Stimulated activated CD4-positive, alpha-beta T cell treated with anti-CD3 and anti-CD28 coated beads, Interleukin-15, amount 100 ng/mL, for 1 hour (primary cell): Measurements from ENCODE around the gene LSAMP.
"Not testable (repeated sequence)": the region's sequence is repeated elsewhere in the genome, so short reads cannot be mapped to it uniquely, and the experiment has no call there.

Source experiments
- DNase-seq, 2 donors: peaks; one replicate each; pipeline ENCODE4 v3.0.0-alpha.2; 2020; ENCODE audit warnings: low read depth in 1 of 2, low spot score in 1 of 2

Gene LSAMP

GRCh38 chr3:115819785-115820384, 625.4 kb downstream of the LSAMP start:
- peak in 1 of 2 donors; percentile 5 for DNase-seq

- peak; percentile 40 to 49 for DNase-seq
Observed at GRCh38 chr3:115814778-115815380, 630.4 kb downstream of the LSAMP start.

GRCh38 chr3:115814006-115814405, 631.3 kb downstream of the LSAMP start:
- no peak for DNase-seq

- no peak for DNase-seq
Observed at GRCh38 chr3:115808816-115809215, 636.5 kb downstream of the LSAMP start.

- no peak for DNase-seq
Observed at GRCh38 chr3:115808244-115808643, 637.0 kb downstream of the LSAMP start.

- DNase-seq: no peak
Observed at GRCh38 chr3:115806501-115806900, 638.8 kb downstream of the LSAMP start.

- DNase-seq: no peak
Observed at GRCh38 chr3:115805520-115805919, 639.8 kb downstream of the LSAMP start.

- no peak for DNase-seq
Observed at GRCh38 chr3:115804713-115805119, 640.6 kb downstream of the LSAMP start.

GRCh38 chr3:115804200-115804599, 641.1 kb downstream of the LSAMP start:
- no peak for DNase-seq

GRCh38 chr3:115803661-115804060, 641.6 kb downstream of the LSAMP start:
- no peak for DNase-seq

GRCh38 chr3:115800489-115801075, 644.7 kb downstream of the LSAMP start:
- no peak for DNase-seq

GRCh38 chr3:115800065-115800464, 645.2 kb downstream of the LSAMP start:
- DNase-seq: not testable (repeated sequence)

GRCh38 chr3:115792206-115792955, 652.9 kb downstream of the LSAMP start:
- no peak for DNase-seq

GRCh38 chr3:115791271-115792153, 653.8 kb downstream of the LSAMP start:
- not testable (repeated sequence) for DNase-seq

GRCh38 chr3:115790759-115791158, 654.5 kb downstream of the LSAMP start:
- DNase-seq: peak; percentile 10 to 35

GRCh38 chr3:115789481-115789880, 655.8 kb downstream of the LSAMP start:
- no peak for DNase-seq

- DNase-seq: no peak
Observed at GRCh38 chr3:115788921-115789470, 656.3 kb downstream of the LSAMP start.

- DNase-seq: no peak
Observed at GRCh38 chr3:115787818-115788217, 657.5 kb downstream of the LSAMP start.

GRCh38 chr3:115785782-115786181, 659.5 kb downstream of the LSAMP start:
- DNase-seq: no peak

- DNase-seq: no peak
Observed at GRCh38 chr3:115784739-115785536, 660.3 kb downstream of the LSAMP start.
